ENCODE results near the gene DTL.

DTL gene

DNA sequence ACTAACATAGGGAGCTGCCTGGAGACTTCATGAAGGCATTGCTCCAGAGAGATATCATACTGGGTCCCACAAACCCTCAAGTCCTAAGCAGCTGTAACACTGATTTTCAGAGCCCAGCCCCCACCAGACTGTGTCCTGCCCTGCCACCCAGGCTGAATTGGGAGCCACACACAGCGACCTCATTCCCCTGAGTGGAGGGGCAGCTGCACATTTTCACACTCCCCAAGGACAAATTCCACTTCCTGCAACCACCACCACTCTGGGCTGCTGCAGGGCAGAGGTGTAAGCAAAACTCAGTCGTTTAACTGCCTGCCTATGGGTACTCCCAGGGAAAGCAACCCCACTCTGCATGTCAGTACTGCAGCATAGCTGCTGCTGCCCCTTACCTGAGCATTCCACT is 19.8 kb downstream of the DTL start:
- DNase-seq, result no peak
- TF ChIP-seq POLR2A (IDR thresholded peaks at IDR 0.05; ENCODE audit: low read length) (no peak), GATA1 (IDR thresholded peaks at IDR 0.05; ENCODE audit: low read depth, low read length) (no peak)

DNA sequence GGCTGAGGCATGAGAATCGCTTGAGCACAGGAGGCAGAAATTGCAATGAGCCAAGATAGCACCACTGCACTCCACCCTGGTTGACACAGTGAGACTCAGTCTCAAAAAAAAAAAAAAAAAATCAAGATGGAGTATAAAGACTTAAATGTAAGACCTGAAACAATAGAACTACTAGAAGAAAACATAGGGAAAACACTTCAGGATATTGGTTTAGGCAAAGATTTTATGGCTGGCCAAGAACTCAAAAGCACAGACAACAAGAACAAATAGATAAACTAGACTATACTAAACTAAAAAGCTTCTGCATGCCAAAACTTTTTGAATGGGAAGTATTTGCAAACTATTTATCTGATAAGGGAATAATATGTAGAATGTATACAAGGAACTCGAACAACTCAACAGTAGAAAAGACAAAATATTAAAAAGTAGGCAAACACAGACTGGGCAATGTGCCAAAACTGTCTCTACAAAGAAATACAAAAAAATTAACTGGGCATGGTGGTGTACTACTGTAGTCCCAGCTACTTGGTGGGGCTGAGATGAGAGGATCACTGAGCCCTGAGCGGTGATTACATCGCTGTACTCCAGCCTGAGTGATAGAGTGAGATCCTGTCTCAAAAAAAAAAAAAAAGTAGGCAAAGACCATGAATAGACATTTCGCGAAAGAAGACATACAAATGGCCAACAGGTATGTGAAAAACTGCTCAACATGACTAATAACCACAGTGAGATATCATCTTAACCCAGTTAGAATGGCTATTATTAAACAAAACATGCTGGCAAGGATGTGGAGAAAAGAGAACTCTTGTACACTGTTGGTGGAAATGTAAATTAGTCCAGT is 25.3 kb downstream of the DTL start:
- DNase-seq, result peak in 1 of 2 experiments; percentile 14
- TF ChIP-seq GATA1 (IDR thresholded peaks at IDR 0.05; ENCODE audit: low read depth, low read length) (no peak), POLR2A (IDR thresholded peaks at IDR 0.05; ENCODE audit: low read length) (no peak)

DNA sequence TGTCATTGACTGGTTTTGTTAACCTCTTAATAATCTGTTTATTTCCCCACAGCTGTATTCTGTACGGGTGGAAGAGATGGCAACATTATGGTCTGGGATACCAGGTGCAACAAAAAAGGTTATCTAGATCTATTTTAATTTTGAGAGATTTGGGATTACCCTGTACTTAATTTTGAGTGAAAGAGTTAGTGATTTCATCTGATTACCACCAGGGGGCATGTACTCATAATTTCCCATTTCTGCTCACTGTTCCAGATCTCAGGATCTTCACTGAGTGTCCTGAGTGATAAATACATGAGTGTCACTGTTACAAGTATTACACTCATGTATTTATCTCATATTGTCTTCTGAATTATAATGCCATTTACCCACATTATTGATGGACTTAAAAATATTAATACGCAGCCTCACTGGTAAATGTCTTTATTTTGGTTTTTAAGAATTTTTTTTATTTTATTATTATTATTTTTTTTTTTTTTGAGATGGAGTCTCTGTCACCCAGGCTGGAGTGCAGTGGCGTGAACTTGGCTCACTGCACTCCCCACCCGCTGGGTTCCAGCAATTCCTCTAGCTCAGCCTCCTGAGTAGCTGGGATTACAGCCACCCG is 27.4 kb downstream of the DTL start:
- peak; percentile 49 to 66 for DNase-seq
- TF ChIP-seq POLR2A (IDR thresholded peaks at IDR 0.05; ENCODE audit: low read length), result no peak
- TF ChIP-seq GATA1 (IDR thresholded peaks at IDR 0.05; ENCODE audit: low read depth, low read length), result no peak

DNA sequence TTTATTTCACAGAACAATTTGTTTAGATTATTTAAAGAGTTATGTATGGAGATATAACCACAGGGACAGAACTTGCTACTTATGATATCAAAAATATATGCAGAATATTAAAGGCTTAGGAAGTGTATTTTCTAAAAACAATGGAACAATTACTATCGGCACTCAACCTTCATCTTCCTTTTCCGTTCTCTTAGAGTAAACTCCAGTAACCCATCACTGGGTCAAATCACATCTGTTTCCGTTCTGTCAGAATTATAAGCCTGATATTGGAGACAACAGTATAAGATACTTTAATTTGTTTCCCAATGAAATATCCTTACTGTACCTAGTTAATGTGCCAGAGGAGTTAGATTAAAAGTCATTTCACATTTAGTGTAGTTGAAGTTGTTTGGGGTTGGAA is 32.2 kb downstream of the DTL start:
- no peak for TF ChIP-seq POLR2A (IDR thresholded peaks at IDR 0.05; ENCODE audit: low read length)
- no peak for TF ChIP-seq GATA1 (IDR thresholded peaks at IDR 0.05; ENCODE audit: low read depth, low read length)
- DNase-seq, result no peak

DNA sequence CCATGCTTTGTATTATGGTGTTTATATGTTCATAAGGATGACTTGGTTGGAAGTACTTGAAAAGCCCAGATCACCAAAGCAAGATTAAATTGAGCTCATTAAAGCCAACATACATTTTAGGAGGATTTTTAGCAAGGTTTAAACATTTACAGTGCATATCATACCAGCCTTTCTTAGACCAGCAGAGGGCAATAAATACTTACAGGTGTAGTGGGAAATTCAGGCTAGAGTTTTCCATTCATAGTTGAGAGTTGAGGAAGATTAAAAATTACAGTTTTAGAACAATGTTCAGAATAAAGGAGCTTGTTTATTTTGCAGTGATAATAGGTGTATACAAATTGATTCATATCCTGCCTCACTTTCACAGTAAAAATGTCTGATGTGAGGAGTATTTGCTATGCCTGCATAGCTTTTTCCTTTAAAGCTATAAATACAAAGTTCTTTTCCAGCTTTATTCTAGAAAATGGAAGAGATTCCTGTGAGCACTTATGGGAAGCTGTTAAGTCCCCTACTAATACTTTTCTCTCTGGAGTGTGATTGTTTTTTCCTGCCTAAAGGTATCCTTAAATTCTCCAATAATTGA is 35.3 kb downstream of the DTL start:
- peak; percentile 10 to 46 for DNase-seq
- no peak for TF ChIP-seq POLR2A (IDR thresholded peaks at IDR 0.05; ENCODE audit: low read length)
- no peak for TF ChIP-seq GATA1 (IDR thresholded peaks at IDR 0.05; ENCODE audit: low read depth, low read length)

DNA sequence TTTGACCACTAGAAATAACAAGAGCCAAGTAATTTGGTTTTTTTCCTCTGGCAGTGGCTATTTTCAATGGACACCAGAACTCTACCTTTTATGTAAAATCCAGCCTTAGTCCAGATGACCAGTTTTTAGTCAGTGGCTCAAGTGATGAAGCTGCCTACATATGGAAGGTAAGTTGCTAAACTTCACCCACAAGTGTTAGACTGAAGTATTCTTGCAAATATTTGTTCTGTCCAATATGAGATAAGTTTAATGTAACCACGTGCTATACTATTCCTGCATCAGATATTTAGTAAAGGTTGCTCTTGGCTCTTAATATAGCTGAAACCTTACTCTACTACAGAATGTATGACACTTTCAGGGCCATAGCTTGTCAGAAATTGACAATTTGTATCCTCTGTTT is 36.5 kb downstream of the DTL start:
- TF ChIP-seq GATA1 (IDR thresholded peaks at IDR 0.05; ENCODE audit: low read depth, low read length) (no peak), POLR2A (IDR thresholded peaks at IDR 0.05; ENCODE audit: low read length) (no peak)
- DNase-seq, result no peak

DNA sequence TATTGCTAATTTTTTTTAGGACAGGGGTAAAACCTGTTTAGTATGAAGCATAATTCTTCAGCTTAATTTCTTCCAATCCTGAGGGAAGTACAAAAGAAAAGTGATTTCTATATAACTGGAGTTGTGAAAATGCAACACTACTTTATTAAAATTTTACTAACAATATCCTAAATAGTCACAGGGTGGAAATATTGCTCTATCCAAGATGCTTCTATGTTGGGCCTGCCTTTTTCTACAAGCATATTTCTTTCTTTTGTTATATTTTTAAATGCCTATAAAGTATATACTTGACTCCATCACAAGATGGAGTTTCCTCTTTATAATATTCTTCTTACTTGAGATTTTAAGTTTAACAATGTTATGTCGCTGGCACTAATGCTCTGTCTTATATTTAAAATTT is 37.9 kb downstream of the DTL start:
- TF ChIP-seq GATA1 (IDR thresholded peaks at IDR 0.05; ENCODE audit: low read depth, low read length) (no peak), POLR2A (IDR thresholded peaks at IDR 0.05; ENCODE audit: low read length) (no peak)
- no peak for DNase-seq

DNA sequence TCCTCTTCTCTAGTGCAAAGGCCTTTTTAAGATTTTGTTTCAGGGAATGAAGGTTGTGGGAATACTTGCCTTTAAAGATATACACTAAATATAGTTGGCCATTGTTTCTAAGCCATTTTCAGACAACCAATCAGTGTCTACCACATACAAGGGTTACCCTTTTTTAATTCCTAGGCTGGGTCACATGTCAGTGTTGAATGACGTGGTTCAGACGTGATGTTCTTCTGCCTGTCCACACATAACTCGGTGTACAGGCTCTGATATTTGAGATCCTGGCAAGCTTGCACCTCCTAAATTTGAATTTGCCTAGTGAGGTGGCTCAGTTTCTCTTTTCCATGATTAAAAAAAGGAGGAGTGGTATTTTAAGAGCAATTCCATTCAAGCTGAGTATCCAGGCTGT is 38.8 kb downstream of the DTL start:
- DNase-seq, result no peak

DNA sequence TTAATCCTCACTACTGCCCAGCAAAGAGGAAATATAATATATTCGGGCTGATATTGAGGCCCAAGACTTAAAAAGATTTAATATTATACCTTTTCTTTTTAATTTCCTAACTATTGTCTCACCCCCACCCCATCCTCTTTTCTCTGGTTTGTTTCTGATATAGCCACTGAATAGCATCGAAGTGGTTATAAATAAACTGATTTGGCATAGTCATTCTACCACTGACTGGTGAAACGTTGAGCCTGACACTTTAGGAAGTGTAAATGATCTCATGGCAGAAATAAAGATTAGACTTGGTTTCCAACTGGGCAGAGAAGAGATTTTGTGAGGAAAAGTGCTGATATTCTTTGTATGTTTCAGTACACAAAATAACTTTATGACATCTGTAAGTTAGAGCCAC is 39.3 kb downstream of the DTL start:
- TF ChIP-seq GATA1 (IDR thresholded peaks at IDR 0.05; ENCODE audit: low read depth, low read length) (no peak), POLR2A (IDR thresholded peaks at IDR 0.05; ENCODE audit: low read length) (no peak)
- DNase-seq, result no peak

More for the DNA sequence above, 38.8 kb downstream of the DTL start:
- TF ChIP-seq POLR2A (IDR thresholded peaks at IDR 0.05; ENCODE audit: low read length) (no peak), GATA1 (IDR thresholded peaks at IDR 0.05; ENCODE audit: low read depth, low read length) (no peak)

DNA sequence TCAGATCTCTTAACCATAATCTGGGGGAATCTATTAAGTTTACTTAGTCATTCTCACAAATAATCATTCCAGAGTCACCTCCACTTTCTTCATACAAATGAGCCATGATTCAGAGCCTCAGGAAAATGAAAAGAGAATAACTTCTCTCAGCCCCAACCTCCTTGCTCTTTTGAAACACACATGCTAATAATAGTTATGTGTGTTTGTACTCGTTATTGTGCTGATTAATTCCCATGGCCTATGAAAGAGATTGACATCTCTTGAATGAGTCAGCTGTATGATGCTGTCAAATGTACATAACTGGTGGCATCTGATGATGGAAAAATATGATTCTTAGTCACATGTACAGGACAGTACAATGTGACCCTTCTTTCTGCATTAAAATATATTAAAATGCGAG is 41.5 kb downstream of the DTL start:
- TF ChIP-seq POLR2A (IDR thresholded peaks at IDR 0.05; ENCODE audit: low read length) (no peak), GATA1 (IDR thresholded peaks at IDR 0.05; ENCODE audit: low read depth, low read length) (no peak)
- peak; percentile 24 to 48 for DNase-seq

DNA sequence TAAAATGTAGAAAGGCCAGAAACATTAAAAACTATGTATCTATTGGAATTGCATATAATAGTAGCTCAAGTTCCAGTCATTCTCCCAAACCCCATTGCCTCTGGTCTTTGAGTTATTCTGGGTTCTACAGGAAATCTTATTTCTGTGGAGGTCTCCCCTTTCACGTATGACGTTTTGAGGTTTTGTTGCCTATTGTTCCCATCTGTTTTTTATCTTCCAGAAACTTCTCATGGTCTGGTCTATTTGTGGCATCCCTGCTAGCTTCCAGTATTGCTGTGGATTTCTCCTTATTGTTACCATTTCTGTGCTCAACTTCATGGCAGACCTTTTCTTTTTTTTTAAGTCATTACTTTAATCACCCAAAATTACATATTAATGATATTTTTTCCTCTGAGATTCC is 43.3 kb downstream of the DTL start:
- DNase-seq, result no peak
- TF ChIP-seq GATA1 (IDR thresholded peaks at IDR 0.05; ENCODE audit: low read depth, low read length), result no peak
- no peak for TF ChIP-seq POLR2A (IDR thresholded peaks at IDR 0.05; ENCODE audit: low read length)

DNA sequence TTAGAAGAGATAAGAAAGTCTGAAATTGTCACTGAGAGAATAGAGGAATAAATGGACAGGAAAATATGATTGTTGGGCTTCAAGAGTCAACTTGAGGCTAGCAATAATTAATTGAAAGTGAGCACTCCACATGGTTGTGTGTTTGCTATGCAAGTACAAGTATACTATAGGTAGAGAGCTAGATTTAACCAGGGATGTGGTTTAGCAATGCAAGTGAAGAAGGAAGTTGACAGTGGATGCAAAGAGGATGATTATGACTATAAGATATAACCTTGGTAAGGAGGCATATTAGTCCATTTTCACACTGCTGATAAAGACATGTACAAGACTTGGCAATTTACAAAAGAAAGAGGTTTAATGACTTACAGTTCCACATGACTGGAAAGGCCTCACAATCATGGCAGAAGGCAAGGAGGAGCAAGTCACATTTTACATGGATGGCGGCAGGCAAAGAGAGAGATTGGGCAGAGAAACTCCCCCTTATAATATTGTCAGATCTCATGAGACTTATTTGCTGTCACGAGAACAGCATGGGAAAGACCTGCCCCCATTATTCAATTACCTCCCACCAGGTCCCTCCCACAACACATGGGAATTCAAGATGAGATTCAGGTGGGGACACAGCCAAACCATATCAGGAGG is 47.3 kb downstream of the DTL start:
- no peak for DNase-seq

DNA sequence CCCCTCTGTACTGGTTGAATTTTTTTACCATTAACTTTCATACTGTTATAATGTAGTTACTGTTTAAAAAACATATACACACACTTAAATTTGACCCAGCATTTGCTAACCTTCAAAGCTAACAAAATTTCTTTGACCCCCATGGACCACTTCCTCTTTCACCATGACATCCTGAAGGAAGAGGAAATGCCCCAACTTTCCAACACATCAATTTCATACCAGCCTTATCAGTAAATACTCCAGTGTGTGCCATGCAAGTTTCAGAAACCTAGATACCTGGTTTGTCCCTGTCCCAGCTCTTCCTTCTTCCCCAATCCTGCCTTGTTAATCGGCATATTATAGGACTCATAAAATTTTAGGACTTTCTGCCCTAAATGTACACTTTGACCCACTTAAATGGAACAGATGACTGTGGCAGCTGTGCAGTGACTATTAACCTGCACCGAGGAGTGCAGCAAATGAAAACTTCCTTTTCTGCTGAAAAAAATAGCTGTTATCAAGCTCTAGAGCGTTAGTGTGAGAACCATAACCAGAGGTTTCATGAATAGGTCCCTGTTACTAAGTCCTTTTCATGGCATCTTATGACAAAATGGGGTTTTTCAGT is 54.1 kb downstream of the DTL start:
- no peak for TF ChIP-seq POLR2A (IDR thresholded peaks at IDR 0.05; ENCODE audit: low read length)
- TF ChIP-seq GATA1 (IDR thresholded peaks at IDR 0.05; ENCODE audit: low read depth, low read length), result no peak
- DNase-seq, result no peak

More for the DNA sequence above, 47.3 kb downstream of the DTL start:
- TF ChIP-seq GATA1 (IDR thresholded peaks at IDR 0.05; ENCODE audit: low read depth, low read length) (no peak), POLR2A (IDR thresholded peaks at IDR 0.05; ENCODE audit: low read length) (no peak)
